ENCODE results near the gene LBX2.

LBX2 gene, protein sequence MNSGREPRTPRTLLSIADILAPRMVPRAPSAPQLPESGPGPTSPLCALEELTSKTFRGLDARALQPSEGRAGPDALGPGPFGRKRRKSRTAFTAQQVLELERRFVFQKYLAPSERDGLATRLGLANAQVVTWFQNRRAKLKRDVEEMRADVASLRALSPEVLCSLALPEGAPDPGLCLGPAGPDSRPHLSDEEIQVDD

DNA sequence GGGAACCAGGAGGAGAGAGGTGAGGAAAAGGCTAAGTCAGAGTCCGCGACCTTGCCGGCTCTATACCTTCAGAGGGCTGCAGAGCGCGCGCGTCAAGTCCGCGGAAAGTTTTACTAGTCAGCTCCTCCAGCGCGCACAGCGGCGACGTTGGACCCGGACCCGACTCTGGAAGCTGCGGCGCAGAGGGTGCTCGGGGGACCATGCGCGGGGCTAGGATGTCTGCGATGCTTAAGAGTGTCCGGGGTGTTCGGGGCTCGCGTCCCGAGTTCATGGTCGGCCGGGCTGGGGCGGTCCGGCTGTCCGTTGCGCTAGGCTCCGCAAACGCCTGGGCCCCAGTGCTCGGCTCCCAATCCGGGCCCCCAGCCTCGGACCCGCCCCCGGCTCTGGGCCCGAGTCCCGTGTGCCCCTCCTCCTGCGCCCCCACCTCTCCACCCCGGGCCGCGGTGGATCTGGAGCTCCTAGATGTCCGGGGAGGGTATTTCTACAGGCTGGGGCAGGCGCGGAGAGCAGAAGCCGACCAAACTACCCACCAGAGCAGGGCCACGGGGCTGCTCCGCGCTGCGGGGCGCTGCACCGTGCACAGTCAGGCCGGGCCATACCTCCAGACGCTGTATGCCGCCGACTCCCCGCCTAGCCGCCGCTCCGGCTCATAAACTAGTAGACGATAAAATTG, at the start of gene LBX2:
Gene LBX2 (minus strand): TSS at position 337 of the 673 bp plus-strand sequence. CDS start 66 bp downstream, at position 271.
- no peak for DNase-seq

DNA sequence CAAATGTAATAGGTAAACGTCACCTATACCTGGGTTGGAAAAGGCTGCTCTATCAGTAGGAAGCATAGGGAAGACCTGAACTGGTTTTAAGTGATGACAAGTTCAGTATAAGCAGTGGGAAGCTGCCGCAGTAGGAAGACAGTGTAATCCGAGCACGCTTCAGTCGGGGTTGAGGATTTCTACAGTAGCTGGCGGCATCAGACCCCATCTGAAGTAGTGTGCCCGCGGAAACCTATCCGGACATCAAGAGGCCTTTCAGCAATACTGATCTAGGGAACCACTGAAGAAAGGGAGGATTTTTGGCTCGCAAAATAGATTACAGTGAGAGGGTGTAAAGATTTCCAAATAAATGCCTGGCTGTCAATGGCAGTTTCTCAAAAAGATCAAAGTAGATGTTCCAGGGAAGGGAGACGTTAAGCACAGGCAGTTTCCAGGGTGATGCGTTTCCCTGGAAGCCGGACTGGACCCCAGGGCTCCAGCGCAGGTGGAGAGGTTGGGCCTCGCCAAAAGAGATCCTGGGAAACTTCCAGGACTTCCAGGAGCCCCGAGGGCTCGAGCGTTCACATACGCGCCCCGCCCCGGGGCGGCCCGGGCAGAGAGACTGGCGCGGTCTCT, 49.0 kb upstream of the LBX2 start:
- DNase-seq = peak; percentile 39

DNA sequence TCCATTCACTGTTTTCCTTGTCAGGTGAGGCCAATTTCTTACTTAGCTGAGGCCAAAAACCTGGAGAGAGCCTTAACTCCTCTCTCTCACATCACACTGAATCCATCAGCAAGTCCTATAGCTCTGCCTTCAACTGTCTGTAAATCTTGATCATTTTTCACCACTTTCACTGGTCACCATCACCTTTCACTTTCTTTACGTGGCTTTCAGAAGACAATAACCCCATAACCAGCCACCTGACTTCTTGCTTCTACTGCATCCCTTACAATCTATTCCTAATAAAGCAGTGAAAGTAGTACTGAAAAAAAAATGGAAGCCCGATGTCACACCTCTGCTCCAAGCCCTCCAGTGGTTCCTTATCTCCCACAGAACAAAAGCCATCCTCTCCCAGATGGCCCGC, 46.6 kb upstream of the LBX2 start:
- DNase-seq = no peak

DNA sequence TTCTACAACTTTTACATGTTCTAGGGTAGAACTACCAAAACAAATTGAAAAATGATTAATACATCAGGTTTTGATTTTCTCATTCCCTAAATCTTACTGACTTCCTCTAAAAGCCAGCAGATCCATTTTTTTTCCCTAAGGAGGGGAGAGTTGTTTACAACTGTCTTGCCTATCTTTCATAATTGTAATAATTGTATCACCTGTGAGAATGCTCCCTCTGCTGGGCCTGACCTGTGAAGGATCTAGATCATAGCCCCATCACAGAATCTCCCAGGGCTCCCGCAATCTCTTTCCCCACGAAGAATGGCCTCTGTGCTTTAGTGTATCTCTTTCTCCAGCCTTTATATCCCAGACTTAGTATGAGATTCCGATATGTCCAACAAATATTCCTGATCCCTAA, 45.2 kb upstream of the LBX2 start:
- DNase-seq = no peak

DNA sequence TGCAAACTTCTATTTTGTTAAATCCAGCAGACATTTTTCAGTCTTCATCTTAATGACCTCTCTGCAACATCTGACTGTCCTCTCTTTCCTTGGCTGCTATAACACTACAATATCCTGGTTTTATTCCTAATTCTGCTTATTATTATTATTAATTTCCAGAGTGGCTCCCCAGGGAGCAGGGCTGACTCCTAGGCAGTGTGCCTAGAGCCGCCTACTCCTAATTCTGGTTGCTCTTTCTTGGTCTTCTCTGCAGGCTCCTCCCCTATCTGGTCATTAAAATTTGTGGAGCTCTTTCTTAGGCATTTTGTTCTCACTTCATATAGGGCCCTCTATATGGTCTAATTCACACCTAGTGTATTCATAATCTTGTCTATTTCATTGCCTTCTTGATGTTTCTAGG, 43.6 kb upstream of the LBX2 start:
- no peak for DNase-seq

DNA sequence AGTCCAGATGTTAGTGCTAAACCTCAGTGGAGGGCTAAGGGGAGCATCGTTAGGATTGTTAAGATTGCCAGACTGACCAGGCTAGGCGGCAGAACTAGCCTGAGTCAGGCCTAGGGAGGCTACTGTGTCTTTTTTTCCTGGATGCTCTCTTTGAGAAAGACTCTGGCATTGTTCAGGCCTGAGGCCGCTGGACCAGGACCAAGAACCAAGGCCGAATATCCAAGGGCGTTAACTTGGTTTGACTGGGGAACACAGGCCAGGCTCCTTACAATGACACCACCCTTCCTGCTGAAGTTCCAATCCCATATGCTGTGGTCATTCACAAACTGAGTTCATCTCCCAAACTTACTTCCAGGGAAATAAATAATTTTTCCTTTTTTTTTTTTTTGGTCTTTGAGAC, 40.9 kb upstream of the LBX2 start:
- DNase-seq = no peak

DNA sequence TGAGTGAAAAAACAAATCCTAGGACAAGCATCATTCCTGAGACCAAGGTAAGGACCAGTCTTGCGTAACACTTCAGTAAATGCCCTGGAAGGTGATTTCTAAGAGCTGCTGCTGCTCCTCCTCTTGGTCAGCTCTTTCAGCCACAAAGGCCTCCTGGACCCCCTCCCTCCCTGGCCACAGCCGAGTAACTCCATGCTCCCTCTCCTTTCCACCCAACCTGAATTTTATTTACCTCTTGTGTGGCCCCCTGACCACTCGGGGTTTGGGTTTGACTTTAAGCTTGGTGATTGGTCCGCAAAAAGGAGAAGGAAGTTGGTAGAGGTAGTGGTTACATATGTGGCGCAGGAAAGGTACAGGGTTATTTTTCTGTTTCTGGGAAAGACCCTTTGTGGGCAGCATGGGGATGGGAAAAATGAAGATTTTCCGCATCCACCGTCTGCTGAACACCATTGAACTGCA, 39.5 kb upstream of the LBX2 start:
- no peak for DNase-seq

DNA sequence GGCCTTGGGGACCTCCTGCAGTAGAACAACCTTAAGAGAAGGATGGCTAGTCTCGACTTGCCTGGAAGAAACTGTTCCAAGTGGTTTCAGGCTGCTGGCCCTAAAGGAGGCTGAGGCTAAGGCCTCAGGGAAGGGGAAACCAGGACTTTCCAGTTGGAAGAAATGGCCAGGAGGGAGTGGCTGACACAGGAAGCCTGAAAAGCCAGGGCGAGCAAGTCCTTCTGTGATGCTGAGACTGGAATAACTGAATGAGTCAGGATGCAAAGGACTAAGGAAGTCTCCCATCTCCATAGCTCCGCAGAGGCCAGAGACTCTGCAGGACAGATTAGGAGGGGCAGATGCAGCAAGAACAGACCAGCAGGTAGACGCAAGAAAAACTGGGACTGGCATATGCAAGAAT, 37.7 kb upstream of the LBX2 start:
- DNase-seq = no peak

DNA sequence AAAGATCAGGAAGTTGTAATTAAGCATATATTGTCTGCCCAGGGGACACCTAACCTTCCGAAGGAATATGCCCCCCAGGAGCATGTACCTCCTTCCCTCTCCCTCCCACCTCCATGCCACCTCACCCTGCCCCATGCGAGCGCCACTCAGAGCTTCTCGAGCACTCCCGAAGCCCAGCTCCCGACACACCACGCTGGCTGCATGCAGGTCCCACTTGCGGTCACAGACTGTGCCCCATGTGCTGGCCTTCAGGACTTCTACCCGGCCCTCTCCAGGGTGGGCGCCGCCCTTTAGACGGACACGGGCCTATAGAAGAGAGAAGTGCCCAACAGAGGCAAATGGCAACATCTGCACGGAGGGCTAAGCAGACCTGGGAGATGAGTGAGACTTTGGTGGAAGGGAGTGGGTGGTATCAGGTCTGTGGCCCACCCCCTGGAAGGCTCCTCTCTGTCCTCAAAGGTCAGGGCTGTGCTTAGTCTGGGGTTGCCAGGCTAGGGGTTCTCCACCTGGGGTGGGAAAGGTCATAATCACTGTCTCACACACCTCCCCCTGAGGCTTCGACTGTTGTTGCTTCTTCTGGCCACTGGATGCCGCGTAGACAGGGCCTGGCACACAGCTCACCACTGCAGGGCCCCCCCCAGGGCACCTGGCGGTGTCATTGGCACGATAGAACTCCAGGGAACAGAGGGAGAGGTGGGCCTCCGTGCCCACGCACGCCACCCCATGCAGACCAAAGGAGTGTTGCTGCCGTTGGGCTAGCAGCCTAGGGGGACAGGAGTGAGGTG, 37.0 kb upstream of the LBX2 start:
- DNase-seq = no peak

DNA sequence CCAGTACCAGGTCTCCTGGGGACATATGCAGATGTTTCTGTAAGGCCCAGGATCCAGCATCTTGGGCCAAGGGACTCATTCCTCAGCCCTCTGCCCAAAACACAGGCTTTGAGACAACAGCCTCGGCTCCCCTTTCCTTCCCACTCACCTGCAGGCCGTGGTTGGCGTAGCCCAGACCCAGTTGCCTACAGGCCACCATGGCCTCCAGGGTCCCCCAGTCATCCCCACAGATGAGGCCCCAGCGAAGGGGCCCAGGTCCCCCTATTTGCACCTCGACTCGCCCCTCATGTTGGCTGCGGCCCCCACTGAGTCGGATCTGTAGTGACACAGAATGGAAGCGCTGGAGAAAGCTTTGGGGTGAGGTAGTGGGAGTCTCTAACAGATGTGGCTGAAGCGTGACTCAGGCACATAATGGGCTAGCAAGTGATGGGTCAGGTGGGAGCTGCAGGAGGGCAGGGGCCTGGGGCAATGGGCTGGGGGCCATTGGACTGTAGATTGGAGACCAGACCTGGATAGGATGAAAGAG, 36.1 kb upstream of the LBX2 start:
- no peak for DNase-seq

DNA sequence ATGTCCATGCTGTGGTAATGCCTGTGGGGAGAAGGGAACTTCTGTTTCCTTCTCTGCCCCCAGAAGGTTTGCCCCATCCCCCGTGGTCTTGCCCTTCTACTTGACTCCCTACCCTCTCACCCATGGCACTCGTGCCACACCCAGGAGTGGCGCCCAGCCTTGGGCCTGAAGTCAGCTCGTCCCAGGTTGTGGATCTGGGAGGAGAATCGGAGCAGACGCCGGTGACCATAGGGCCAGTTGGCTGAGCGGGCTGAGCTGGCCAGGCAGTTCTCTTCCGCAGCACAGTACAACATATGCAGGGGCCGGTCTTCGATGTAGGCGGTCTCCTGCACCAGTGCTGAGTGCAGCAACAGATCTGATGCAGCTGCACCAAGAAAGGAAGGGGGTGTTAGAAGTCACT, 35.0 kb upstream of the LBX2 start:
- no peak for DNase-seq

DNA sequence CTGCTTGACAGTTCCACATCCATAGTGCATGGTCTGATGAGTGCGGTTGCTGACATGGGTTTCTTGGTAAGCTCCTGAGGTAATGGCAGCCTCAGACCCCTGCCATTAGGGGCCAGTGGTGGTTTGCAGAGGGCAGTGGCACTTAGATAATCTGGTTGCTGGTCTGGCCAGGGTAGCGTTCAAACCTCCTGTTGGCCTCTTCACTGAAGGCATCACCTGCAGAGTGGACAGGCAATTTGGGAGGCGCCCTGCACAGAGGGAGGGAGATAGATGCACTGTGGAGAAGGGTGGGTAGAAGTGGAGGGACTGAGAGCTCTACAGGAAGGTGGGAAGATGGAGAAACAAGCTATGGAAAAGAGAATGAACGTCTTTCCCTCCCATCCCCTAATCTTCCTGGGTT, 34.1 kb upstream of the LBX2 start:
- no peak for DNase-seq

DNA sequence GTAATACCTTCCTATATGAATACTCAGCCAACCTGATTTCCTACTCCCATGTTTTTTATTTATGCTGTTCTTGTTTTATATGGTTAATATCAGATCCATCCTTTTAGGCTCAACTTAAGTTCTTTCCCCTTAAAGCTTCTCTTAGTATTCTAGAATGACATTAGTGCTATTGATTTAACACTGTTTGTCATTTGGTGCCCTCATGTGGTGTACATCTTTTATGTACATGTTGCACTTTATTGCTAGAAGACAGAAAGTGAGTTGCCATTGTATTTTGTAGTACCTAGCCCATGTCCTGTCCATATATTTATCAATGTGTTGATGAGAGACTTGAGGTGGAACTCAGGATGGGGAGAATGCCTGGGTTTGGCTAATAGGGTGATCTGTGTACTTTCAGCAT, 32.8 kb upstream of the LBX2 start:
- DNase-seq = no peak

DNA sequence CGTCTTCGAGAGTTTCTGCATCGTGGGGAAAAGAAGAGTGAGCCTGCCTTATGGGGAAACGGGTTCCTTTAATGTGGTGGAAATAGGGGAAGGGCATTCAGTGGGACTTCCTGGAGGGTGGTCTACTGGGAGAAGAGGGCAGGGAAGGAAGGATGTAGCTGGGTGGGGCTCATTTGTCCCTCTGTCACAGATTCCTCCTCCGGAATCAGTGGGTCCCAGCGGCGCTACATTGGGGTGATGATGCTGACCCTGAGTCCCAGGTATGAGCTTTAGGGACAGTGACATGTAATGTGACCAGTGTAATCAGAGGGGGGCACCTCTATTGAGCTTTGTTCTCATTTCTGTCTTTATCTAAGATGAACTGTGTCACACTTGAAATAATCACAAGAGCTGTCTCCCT, 32.3 kb upstream of the LBX2 start:
- no peak for DNase-seq

DNA sequence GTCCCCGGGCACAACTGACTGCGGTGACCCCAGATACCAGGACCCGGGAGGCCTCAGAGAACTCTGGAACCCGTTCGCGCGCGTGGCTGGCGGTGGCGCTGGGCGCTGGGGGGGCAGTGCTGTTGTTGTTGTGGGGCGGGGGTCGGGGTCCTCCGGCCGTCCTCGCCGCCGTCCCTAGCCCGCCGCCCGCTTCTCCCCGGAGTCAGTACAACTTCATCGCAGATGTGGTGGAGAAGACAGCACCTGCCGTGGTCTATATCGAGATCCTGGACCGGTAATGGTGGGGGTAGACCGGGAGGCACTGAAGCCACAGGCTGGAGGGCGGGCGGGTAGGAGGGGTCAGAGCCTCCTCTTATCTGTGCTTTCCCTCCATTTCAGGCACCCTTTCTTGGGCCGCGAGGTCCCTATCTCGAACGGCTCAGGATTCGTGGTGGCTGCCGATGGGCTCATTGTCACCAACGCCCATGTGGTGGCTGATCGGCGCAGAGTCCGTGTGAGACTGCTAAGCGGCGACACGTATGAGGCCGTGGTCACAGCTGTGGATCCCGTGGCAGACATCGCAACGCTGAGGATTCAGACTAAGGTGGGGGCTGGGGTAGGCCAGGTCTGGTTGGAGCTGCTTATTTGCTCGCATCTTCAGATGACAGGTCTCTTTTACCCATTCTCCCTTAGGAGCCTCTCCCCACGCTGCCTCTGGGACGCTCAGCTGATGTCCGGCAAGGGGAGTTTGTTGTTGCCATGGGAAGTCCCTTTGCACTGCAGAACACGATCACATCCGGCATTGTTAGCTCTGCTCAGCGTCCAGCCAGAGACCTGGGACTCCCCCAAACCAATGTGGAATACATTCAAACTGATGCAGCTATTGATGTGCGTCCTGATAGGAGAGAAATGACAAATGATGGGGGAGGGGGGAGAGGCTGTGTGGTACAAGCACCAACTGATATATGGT, 31.1 kb upstream of the LBX2 start:
- no peak for DNase-seq

DNA sequence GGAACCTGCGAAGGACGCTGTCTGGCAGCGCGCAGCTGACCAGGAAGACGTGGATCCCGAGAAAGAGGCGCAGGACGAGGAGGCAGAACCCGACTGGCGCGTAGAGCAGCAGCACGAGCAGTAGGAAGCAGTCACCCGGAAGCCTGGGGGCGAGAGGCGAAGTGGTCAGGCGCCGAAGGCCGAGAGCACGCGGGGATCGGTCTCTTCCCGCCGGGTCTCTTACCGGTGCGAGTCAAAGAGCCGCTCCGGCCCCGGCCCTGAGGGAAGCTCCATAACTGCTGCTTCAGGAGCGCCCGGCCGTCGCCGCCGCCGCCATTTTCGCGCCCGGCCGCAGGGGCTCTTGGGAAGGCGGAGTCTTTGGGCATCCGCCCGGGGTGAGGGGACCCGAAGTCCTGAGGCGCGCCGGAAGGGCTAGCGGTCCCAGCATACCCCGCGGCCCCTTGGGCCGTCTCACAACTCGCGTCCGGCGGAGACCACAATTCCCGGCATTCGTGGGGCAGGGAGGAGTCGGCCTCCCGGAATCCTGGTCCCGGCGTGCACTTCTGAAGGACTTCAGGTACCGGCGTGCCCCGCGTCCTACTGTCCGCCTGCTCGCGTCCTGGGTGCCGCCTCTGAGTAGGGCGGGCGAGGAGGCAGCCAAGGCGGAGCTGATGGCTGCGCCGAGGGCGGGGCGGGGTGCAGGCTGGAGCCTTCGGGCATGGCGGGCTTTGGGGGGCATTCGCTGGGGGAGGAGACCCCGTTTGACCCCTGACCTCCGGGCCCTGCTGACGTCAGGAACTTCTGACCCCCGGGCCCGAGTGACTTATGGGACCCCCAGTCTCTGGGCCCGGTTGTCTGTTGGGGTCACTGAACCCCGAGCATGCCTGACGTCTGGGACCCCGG, 30.2 kb upstream of the LBX2 start, which contains the start of the genes AUP1 and HTRA2:
Gene AUP1 (minus strand): TSS at position 350 of the 882 bp plus-strand sequence. CDS start 77 bp downstream, at position 273.
Gene HTRA2 (plus strand): TSS at position 577 of the 882 bp plus-strand sequence. CDS start 74 bp downstream, at position 651.
- DNase-seq = peak; percentile 98

DNA sequence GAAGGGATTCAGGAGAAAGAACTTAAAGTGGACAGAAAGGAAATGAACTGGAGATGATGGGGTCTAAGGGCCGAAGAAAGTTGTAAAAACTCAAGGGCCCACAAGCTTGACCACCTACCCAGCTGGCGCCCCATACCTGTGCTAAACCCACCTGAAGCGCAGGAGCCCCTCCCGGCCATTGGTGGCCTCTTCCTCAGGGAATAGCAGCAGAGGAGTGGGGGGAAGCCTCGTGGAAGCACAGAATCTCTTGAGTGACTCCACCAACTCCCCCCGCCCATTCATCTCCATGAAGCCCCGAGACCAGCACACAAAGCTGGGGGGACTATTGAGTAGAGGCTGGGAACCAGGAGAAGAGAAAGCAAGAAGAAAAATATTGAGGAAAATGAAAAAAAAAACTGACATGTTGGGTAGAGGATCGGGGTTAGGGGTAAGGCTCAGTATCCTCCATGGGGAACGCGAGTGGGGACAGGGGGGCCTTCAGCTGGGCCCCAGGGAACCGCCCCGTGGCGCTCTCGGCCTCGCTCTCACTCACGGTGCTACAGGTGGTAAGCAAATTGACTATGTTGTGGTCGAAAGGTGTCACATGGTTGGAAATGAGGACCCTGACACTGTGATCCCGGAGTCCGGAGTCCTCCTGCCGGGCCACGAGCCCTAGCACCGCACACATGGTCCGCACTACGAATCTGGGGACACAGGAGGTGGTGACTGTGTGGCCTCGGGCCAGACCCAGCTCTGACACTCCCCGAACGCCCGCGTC, 29.4 kb upstream of the LBX2 start:
- DNase-seq = no peak

DNA sequence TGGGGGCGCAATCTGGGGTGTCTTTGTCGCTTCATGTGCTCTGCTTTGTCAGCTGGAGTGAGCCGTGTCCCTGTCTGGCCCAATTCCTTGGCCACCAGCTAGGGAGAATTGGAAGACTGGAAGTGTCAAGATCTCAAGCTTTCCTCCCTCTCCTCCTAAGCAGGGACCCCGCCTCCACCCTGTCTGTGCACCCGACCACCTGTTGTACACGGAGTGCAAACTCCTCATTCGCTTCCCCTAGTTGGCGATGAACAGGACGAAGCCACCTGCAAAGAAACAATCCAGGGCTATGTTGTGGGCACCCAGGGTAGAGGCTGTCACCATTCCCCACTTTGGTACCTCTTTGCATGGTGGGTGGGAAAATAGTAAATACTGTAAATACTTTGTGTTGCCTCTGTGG, 28.3 kb upstream of the LBX2 start:
- DNase-seq = no peak

DNA sequence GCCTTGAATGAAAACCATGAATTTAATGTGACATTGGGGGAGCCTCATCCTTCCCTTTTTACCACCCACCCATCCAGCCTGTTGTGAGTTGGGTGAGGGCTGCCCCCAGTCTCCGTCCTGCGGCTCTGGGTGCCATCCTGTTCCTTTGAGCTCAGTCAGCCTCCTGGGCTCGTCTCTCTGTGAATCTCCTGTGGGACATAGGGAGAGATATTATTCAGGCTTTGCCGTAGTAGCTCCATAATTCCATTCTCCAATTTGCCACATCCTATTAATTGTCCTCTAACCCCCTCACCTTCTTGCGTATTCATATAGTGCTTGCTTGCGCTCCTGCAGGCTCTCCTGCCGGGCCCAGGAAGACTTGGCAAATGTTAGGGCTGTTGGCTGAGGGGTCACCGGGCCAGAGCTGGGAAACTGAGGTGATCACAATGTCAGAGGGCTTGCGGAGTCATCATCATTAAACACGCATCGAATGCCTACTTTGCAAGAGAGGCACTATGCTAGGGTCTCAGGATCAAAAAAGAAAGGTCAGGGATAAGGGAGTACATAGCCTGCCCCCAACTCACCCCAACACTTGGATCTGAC, 27.3 kb upstream of the LBX2 start:
- no peak for DNase-seq

All from NCI-H2171 (cell line).